Vagina (tissue), 2 donors: ENCODE results near the gene CUX1. TPM values are rescaled to one million over a fixed set of nuclear protein-coding genes. Genes with fewer than 3 reads are reported as not detected.

ENCODE experiments used
- DNase-seq, 2 donors: peaks; one replicate each; pipeline ENCODE4 v3.0.0-alpha.2; 2017; ENCODE audit errors: extremely low spot score in 2 of 2
- H3K27ac ChIP-seq: fragments of 200-600 bp; sonication (generic); one replicate; pipeline ENCODE4 v1.5.1; 2019
- H3K27me3 ChIP-seq: fragments of 200-600 bp; sonication (generic); one replicate; pipeline ENCODE4 v1.5.1; 2019
- H3K36me3 ChIP-seq, 2 donors: fragments of 200-600 bp; sonication (generic); one replicate each; pipeline ENCODE4 v1.5.1; 2017 to 2019
- H3K4me1 ChIP-seq: fragments of 200-600 bp; sonication (generic); one replicate; pipeline ENCODE4 v1.5.1; 2019
- H3K4me3 ChIP-seq, 2 donors: fragments of 200-600 bp; sonication (generic); 1 replicate in 1 of 2; 2 replicates in 1 of 2; pipeline ENCODE4 v1.5.1; 2016 to 2019
- H3K9me3 ChIP-seq: fragments of 200-600 bp; sonication (generic); one replicate; pipeline ENCODE4 v1.5.1; 2019
- POLR2A ChIP-seq, 2 donors: fragments of 450-650 bp; IDR thresholded peaks; one replicate each; pipeline ENCODE4 v1.6.1; 2017; ENCODE audit warnings: antibody characterized with exemption in 2 of 2, mild to moderate bottlenecking in 2 of 2, moderate library complexity in 2 of 2
- POLR2AphosphoS5 ChIP-seq, 2 donors: sonication (generic); formaldehyde crosslinking; IDR thresholded peaks; one replicate each; pipeline ENCODE4 v1.9.0; 2017; ENCODE audit warnings: antibody characterized with exemption in 2 of 2, mild to moderate bottlenecking in 2 of 2, low read depth in 1 of 2; ENCODE audit not compliant: insufficient read depth in 1 of 2
- intact Hi-C: fragments of 100-400 bp; cut with DNase I; formaldehyde crosslinking; loops from one replicate; pipeline ENCODE4 v1.15.1; 2023
- total RNA-seq: library from RNA; depleted of rRNA; stranded (reverse); fragments of >200 nt; gene quantifications from one replicate; pipeline ENCODE4 v1.2.3, GENCODE V29; 2016
- TF ChIP-seq, protein P1 (sequence below), 3 experiments: fragments of 450-650 bp in 2 of 3; fragments of 200-600 bp in 1 of 3; sonication (generic) in 1 of 3; IDR thresholded peaks; one replicate each; pipeline ENCODE4 v1.5.1; 2017 to 2019; ENCODE audit warnings: antibody characterized with exemption in 3 of 3, mild to moderate bottlenecking in 2 of 3, moderate library complexity in 2 of 3

CUX1 gene
- total RNA-seq, 1 donor from 2014 or later = 65.3 TPM

DNA sequence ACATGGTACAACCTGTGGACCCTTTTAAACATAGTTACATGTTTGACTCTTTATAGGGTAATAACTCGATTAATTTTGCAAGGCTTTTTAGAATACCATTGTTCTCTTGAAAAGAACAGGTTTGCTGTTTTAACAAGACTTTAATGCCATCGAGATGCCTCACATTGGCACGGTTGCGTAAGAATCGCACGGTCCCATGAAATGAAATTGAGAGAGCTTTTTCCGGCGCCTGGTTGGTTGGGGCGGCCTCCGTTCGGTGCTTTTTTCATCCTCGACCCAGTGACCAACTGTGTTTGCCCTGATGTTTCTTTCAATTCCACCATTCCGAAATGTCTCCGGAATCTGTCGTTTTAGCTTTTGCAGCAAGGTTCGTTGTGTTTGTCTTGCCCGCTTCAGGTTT lies 142.4 kb downstream of the CUX1 start:
- H3K4me1 ChIP-seq = peaks cover 26% of the 10 kb centered on the region
- TF ChIP-seq POLR2AphosphoS5 (IDR thresholded peaks at IDR 0.05; ENCODE audit: insufficient read depth in 1 of 2, low read depth in 1 of 2) = peak in 1 of 2 donors; percentile 33
- no peak for TF ChIP-seq POLR2A (IDR thresholded peaks at IDR 0.05)
- TF ChIP-seq, protein P1, sequence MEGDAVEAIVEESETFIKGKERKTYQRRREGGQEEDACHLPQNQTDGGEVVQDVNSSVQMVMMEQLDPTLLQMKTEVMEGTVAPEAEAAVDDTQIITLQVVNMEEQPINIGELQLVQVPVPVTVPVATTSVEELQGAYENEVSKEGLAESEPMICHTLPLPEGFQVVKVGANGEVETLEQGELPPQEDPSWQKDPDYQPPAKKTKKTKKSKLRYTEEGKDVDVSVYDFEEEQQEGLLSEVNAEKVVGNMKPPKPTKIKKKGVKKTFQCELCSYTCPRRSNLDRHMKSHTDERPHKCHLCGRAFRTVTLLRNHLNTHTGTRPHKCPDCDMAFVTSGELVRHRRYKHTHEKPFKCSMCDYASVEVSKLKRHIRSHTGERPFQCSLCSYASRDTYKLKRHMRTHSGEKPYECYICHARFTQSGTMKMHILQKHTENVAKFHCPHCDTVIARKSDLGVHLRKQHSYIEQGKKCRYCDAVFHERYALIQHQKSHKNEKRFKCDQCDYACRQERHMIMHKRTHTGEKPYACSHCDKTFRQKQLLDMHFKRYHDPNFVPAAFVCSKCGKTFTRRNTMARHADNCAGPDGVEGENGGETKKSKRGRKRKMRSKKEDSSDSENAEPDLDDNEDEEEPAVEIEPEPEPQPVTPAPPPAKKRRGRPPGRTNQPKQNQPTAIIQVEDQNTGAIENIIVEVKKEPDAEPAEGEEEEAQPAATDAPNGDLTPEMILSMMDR (IDR thresholded peaks at IDR 0.05) = no peak
- H3K4me3 ChIP-seq = no peak overlapping the region
- no peak for DNase-seq
- H3K36me3 ChIP-seq = no peaks in the 10 kb centered on the region
- H3K27me3 ChIP-seq = no peaks in the 10 kb centered on the region
- intact Hi-C loops = no loop called here
- H3K27ac ChIP-seq = no peak overlapping the region
- H3K9me3 ChIP-seq = no peaks in the 10 kb centered on the region

DNA sequence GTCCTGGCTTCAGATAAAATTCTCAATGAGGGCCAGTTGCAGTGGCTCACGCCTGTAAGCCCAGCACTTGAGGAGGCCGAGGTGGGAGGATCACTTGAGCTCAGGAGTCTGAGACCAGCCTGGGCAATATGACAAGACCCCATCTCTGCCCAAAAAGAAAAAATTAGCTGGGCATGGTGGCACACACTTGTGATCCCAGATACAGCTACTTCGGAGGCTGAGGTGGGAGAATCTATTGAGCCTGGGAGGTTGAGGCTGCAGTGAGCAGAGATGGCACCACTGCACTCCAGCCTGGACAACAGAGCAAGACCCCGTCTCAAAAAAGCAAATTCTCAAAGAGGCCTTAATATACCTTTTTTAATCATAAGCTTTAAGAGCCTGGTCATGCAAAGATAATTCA lies 142.9 kb downstream of the CUX1 start:
- Histone ChIP-seq H3K4me3 (no peak overlapping the region), H3K36me3 (no peaks in the 10 kb centered on the region), H3K27me3 (no peaks in the 10 kb centered on the region), H3K4me1 (peaks cover 22% of the 10 kb centered on the region), H3K9me3 (no peaks in the 10 kb centered on the region), H3K27ac (no peak overlapping the region)
- TF ChIP-seq POLR2A (IDR thresholded peaks at IDR 0.05) (no peak), POLR2AphosphoS5 (IDR thresholded peaks at IDR 0.05; ENCODE audit: insufficient read depth in 1 of 2, low read depth in 1 of 2) (no peak)
- TF ChIP-seq, protein P1 (IDR thresholded peaks at IDR 0.05) = no peak
- intact Hi-C loops = no loop called here
- DNase-seq = no peak

DNA sequence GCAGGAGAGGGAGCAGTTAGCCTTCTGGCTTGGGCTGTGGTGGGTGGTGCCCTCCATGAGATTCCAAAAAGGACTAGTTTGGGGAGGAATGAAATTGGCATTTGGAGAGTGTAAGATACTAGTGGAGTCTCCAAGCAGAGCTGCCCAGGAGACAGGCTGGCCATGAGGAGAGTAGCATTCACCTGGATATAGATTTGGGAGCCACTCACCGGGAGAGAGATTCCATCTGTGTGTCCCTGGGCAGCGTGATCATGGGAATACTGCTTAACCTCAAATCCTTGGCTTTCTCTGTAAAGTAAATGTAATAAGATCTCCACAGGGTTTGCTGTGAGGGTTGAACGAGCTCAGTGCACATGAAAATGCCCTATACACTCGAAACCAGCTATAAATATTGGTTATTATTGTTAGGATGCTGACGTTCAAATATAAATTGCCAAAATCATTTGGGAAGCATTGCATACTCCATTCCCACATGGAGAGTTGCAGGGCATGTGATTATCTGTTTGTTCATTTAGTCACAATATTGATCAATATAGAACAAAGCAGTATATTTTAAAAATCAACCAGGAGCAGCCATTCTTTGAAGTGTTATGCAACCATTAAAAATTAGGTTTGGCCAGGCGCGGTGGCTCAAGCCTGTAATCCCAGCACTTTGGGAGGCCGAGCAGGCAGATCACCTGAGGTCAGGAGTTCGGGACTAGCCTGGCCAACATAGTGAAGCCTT lies 143.7 kb downstream of the CUX1 start:
- intact Hi-C loops = no loop called here
- Histone ChIP-seq H3K36me3 (no peaks in the 10 kb centered on the region), H3K9me3 (no peaks in the 10 kb centered on the region), H3K4me3 (no peak overlapping the region), H3K27me3 (no peaks in the 10 kb centered on the region), H3K27ac (no peak overlapping the region), H3K4me1 (peaks cover 22% of the 10 kb centered on the region)
- TF ChIP-seq, protein P1 (IDR thresholded peaks at IDR 0.05) = no peak
- no peak for TF ChIP-seq POLR2AphosphoS5 (IDR thresholded peaks at IDR 0.05; ENCODE audit: insufficient read depth in 1 of 2, low read depth in 1 of 2)
- TF ChIP-seq POLR2A (IDR thresholded peaks at IDR 0.05) = no peak
- DNase-seq = no peak

DNA sequence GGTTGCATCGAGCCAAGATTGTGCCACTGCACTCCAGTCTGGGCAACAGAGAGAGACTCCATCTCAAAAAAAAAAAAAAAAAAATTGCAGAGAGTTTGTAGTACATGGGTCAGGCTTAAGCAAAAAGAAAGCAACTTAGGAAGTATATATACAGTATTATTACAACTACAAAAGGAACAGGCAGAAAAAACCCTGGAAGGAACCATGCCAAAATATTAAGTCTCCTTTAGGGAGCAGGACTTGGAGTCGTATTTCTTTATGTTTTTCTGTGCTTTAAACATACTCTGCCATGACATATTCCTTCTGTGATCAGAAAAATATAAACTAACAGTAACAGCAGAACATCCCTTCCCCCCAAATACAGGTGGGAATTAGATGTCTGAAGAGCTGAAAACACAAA lies 144.4 kb downstream of the CUX1 start:
- no peaks in the 10 kb centered on the region for H3K27me3 ChIP-seq
- H3K9me3 ChIP-seq = no peaks in the 10 kb centered on the region
- H3K4me1 ChIP-seq = peaks cover 22% of the 10 kb centered on the region
- H3K4me3 ChIP-seq = no peak overlapping the region
- no peak for TF ChIP-seq POLR2AphosphoS5 (IDR thresholded peaks at IDR 0.05; ENCODE audit: insufficient read depth in 1 of 2, low read depth in 1 of 2)
- TF ChIP-seq POLR2A (IDR thresholded peaks at IDR 0.05) = no peak
- TF ChIP-seq, protein P1 (IDR thresholded peaks at IDR 0.05) = no peak
- DNase-seq = no peak
- H3K27ac ChIP-seq = no peak overlapping the region
- intact Hi-C loops = no loop called here
- H3K36me3 ChIP-seq = no peaks in the 10 kb centered on the region

DNA sequence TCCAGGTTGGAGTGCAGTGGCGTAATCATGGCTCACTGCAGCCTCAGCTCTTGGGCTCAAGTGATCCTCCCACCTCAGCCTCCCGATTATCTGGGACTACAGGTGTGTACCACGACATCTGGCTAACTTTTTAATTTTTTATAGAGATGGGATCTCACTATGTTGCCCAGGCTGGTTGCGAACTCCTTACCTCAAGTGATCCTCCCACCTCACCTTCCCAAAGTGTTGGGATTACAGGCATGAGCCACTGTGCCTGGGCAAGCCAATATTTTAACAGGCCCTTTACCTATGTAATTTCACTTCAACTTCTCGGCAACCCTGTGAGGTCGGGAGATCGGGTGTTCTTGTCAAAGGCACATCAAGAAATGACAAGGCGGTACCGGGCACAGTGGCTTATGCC lies 146.3 kb downstream of the CUX1 start:
- intact Hi-C loops = no loop called here
- TF ChIP-seq POLR2A (IDR thresholded peaks at IDR 0.05) (no peak), POLR2AphosphoS5 (IDR thresholded peaks at IDR 0.05; ENCODE audit: insufficient read depth in 1 of 2, low read depth in 1 of 2) (no peak)
- TF ChIP-seq, protein P1 (IDR thresholded peaks at IDR 0.05) = no peak
- Histone ChIP-seq H3K4me3 (no peak overlapping the region), H3K9me3 (no peaks in the 10 kb centered on the region), H3K27me3 (no peaks in the 10 kb centered on the region), H3K27ac (no peak overlapping the region), H3K36me3 (no peaks in the 10 kb centered on the region), H3K4me1 (peaks cover 14% of the 10 kb centered on the region)
- DNase-seq = no peak
